ENCODE measurements around the gene CADPS. TPM values are rescaled to one million over a fixed set of nuclear protein-coding genes. Genes with fewer than 3 reads are reported as not detected.

Gene CADPS
- total and polyA plus RNA-seq, 8 donors = 16.1 to 112 (median 26.0) TPM

GRCh38 chr3:62445275-62445674 lies 429.9 kb downstream of the CADPS start:
- H3K9me3 ChIP-seq = no peaks in the 10 kb centered on the region
- no peak overlapping the region for H3K27ac ChIP-seq
- no peak overlapping the region for H3K4me3 ChIP-seq
- DNase-seq (no peak), ATAC-seq (peak in 2 of 4 donors; percentile 58 to 60), FAIRE-seq (no peak)
- no peaks in the 10 kb centered on the region for H3K4me1 ChIP-seq
- intact Hi-C loops (cut with DNase I) = no loop called here
- TF ChIP-seq CTCF (IDR thresholded peaks at IDR 0.05) = no peak
- H3K27me3 ChIP-seq = no peaks in the 10 kb centered on the region
- WGBS, 2 donors = 19 to 27% methylated on average over 1 of the region's 1 CpG
- H3K36me3 ChIP-seq = no peaks in the 10 kb centered on the region

- Histone ChIP-seq H3K27me3 (no peaks in the 10 kb centered on the region), H3K9me3 (no peaks in the 10 kb centered on the region), H3K4me3 (no peak overlapping the region), H3K27ac (no peak overlapping the region), H3K36me3 (no peaks in the 10 kb centered on the region), H3K4me1 (no peaks in the 10 kb centered on the region)
- no peak for TF ChIP-seq CTCF (IDR thresholded peaks at IDR 0.05)
- intact Hi-C loops (cut with DNase I) = no loop called here
- ATAC-seq = no peak
- FAIRE-seq = no peak
- no peak for DNase-seq
These were observed 435.2 kb downstream of the CADPS start for GRCh38 chr3:62439978-62440377.

- FAIRE-seq = no peak
- no peak for ATAC-seq
These were observed 435.9 kb downstream of the CADPS start for GRCh38 chr3:62439176-62439813.

GRCh38 chr3:62436785-62437184 lies 438.4 kb downstream of the CADPS start:
- Histone ChIP-seq H3K27ac (no peak overlapping the region), H3K36me3 (no peaks in the 10 kb centered on the region), H3K27me3 (no peaks in the 10 kb centered on the region), H3K4me1 (no peaks in the 10 kb centered on the region), H3K4me3 (no peak overlapping the region), H3K9me3 (no peaks in the 10 kb centered on the region)
- ATAC-seq = no peak
- intact Hi-C loops (cut with DNase I) = no loop called here
- DNase-seq = no peak
- FAIRE-seq = no peak
- no peak for TF ChIP-seq CTCF (IDR thresholded peaks at IDR 0.05)
- WGBS, 2 donors = 62 to 69% methylated on average over 7 of the region's 7 CpGs

More at GRCh38 chr3:62439176-62439813, 435.9 kb downstream of the CADPS start:
- H3K36me3 ChIP-seq = no peaks in the 10 kb centered on the region
- H3K27me3 ChIP-seq = no peaks in the 10 kb centered on the region
- no peaks in the 10 kb centered on the region for H3K4me1 ChIP-seq
- intact Hi-C loops (cut with DNase I) = no loop called here
- TF ChIP-seq CTCF (IDR thresholded peaks at IDR 0.05) = no peak
- H3K9me3 ChIP-seq = no peaks in the 10 kb centered on the region
- no peak for DNase-seq
- no peak overlapping the region for H3K4me3 ChIP-seq
- WGBS, 2 donors = 58 to 74% methylated on average over 5 of the region's 5 CpGs
- no peak overlapping the region for H3K27ac ChIP-seq

- Histone ChIP-seq H3K9me3 (no peaks in the 10 kb centered on the region), H3K4me1 (no peaks in the 10 kb centered on the region), H3K4me3 (no peak overlapping the region), H3K27me3 (no peaks in the 10 kb centered on the region), H3K27ac (no peak overlapping the region), H3K36me3 (no peaks in the 10 kb centered on the region)
- 69 to 76% methylated on average over 8 of the region's 8 CpGs for WGBS, 2 donors
- TF ChIP-seq CTCF (IDR thresholded peaks at IDR 0.05) = no peak
- FAIRE-seq = no peak
- DNase-seq = no peak
- ATAC-seq = no peak
- intact Hi-C loops (cut with DNase I) = no loop called here
These were observed 441.8 kb downstream of the CADPS start for GRCh38 chr3:62433396-62433795.
